Adipocyte (in vitro differentiated cells): ENCODE data around the gene TSSC4.

Experiments
- DNase-seq: peaks from one replicate; pipeline ENCODE4 v3.0.0-alpha.2; 2015; ENCODE audit warnings: low read depth
- H3K27me3 ChIP-seq: replicated peaks from 2 replicates; pipeline ENCODE4 v1.7.0; 2013; ENCODE audit warnings: mild to moderate bottlenecking, low read length, moderate library complexity; ENCODE audit not compliant: control insufficient read depth, insufficient read depth
- H3K36me3 ChIP-seq: 2 replicates; pipeline ENCODE4 v1.7.0; 2013; ENCODE audit warnings: low read length, mild to moderate bottlenecking, moderate library complexity; ENCODE audit not compliant: control insufficient read depth, insufficient read depth, severe bottlenecking
- H3K4me1 ChIP-seq: 2 replicates; pipeline ENCODE4 v1.7.0; 2013; ENCODE audit warnings: mild to moderate bottlenecking, low read length, moderate library complexity; ENCODE audit not compliant: control insufficient read depth, insufficient read depth
- H3K4me3 ChIP-seq: 2 replicates; pipeline ENCODE4 v1.7.0; 2013; ENCODE audit warnings: mild to moderate bottlenecking, low read length, moderate library complexity
- H3K9ac ChIP-seq: 2 replicates; pipeline ENCODE4 v1.7.0; 2013; ENCODE audit warnings: mild to moderate bottlenecking, low read length, moderate library complexity
- H3K9me3 ChIP-seq: 2 replicates; pipeline ENCODE4 v1.7.0; 2013; ENCODE audit warnings: mild to moderate bottlenecking, low read length, moderate library complexity; ENCODE audit not compliant: control insufficient read depth

Gene TSSC4

DNA sequence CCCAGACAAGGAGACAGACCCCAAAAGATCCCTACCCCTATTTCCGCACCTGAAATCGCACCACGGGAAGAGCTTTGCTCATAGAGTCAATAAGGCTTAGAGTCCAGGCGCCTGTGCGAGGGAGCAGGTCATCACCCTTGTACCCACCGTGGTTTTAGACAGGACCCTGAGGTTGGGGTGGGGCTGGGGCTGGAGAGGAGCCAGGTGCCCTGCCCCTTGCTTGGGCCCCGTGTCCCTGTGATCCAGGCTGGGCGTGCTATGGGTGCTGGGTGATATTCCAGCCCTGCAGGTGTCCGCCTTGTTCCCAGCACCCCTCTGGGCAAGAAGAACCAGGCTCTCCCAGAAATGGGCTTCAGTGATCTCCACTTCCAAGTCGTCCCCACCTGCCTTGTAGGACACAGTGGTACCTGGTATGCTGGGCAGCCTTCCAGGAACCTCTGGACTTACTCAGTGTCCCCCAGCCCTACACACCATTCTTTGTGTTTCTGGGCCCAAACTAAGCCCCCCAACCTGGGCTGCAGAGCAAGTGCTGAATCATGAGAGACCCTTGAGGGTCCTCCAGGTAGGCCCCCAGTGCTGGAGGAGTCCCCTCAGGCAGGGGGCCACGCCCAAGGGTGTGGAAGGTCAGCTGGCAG, 18.9 kb upstream of the TSSC4 start:
- Histone ChIP-seq H3K9ac (peak overlapping the region; percentile 82), H3K4me1 (peaks cover 52% of the 10 kb centered on the region), H3K27me3 (no peaks in the 10 kb centered on the region), H3K9me3 (no peaks in the 10 kb centered on the region), H3K36me3 (peaks cover 9% of the 10 kb centered on the region), H3K4me3 (no peak overlapping the region)
- DNase-seq, result no peak

DNA sequence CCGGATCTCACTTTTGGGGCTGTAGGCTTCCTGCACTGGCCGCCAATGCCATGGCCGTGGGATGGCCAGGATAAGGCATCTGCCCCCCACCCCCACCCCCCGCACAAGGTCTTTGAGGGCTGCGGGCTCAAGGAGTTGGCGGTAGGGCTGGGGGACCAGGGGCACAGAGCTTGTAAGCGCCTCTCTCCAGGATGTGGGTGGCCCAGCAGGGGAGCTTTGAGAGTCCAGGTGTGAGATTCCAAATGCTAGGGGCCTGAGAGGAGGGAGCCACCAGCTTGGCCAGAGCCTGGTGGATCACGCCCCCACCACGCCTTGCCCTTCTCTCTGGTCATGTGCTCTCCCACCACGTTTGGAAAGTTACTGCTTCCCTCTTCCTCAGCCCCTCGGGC, 18.4 kb upstream of the TSSC4 start:
- Histone ChIP-seq H3K9ac (peak overlapping the region; percentile 82), H3K9me3 (no peaks in the 10 kb centered on the region), H3K4me1 (peaks cover 57% of the 10 kb centered on the region), H3K36me3 (peaks cover 9% of the 10 kb centered on the region), H3K27me3 (no peaks in the 10 kb centered on the region), H3K4me3 (no peak overlapping the region)
- no peak for DNase-seq

DNA sequence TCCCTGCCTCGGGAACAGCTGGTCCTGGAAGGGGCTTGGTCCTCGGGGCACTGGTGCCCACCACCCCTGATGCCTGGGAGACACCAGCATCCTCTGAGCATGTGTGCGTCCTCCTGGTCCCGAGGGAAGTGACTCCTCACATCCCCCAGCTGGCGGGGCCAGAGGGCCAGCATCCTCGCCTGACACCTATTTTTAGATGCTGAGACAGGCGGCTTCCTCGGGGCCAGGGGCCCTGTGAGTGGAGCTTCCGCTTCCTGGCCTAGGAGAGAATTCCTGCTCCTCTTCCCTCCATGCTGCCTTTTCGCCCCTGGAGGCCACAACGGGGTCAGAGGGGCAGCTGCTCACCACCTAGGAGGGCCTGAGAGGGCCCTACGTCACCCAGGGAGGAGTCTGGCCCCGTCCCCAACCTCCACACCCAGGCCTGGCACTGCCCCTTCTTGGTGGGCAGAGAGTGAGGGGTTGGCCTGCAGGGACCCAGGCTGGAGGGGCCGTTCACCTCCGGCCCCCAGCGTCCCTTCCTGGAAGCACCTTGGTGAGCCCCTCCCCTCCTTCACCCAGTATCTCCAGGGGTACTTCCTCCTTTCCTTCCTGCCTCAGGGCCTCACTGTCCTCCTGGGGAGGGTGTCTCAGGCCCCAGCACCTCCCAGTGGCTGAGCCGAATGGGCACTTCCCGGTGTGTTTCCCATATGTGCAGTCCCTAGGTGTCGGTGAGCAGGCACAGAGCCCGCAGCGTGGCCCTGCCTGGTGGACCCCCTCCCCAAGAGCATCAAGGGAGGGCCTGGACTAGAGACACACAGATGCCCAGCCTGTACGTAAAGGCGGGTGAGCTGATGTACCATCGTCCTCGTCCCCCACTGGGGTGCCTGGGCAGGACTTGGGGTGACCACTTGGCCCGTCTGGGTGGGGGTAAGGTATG, 17.4 kb upstream of the TSSC4 start:
- no peak for DNase-seq

DNA sequence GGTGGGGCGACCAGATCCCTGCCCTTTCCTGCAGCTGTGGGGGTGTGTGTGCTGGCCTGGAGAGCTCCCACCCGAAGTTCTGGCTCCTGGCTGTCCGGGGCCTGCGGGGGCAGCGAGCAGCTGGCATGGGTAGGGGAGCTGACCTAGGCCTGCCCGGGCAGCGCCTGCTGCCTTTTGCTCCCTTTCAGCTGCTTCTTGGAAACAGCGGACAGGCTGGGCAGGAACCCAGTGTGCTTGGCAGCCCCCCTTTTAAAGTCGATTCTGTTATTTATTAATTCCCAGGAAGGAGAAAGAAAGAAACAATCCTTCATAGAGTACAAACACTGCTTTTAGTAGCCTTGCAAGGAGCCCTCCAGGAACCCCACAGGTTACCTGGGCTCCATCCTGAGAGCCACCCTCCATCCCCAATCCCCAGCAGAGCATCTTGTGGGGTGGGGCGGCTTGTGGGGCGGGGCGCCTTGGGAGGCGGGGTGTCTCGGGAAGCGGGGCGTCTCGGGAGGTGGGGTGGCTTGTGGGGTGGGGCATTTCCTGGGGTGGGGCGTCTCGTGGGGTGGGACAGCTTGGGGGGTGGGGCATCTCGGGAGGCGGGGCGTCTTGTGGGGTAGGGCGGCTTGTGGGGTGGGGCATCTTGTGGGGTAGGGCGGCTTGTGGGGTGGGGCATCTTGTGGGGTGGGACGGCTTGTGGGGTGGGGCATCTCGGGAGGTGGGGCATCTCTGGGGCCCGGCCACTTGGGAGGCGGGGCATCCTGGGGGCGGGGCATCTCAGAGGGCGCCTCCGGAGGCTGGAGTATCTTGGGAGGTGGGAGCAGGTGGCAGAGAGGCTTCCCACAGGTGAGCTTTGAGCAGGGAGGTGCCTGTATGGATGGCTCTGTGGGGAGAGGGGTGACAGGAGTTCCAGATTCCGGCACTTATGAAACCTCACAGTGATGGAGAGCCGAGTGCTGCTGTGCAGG, 16.4 kb upstream of the TSSC4 start:
- Histone ChIP-seq H3K4me1 (peaks cover 74% of the 10 kb centered on the region), H3K27me3 (no peaks in the 10 kb centered on the region), H3K4me3 (no peak overlapping the region), H3K9ac (peak overlapping the region; percentile 69), H3K36me3 (peaks cover 9% of the 10 kb centered on the region), H3K9me3 (no peaks in the 10 kb centered on the region)
- peak; percentile 16 for DNase-seq

More for the DNA sequence above, 17.4 kb upstream of the TSSC4 start:
- H3K9me3 ChIP-seq, result no peaks in the 10 kb centered on the region
- peak overlapping the region; percentile 69 for H3K9ac ChIP-seq
- H3K27me3 ChIP-seq, result no peaks in the 10 kb centered on the region
- no peak overlapping the region for H3K4me3 ChIP-seq
- H3K4me1 ChIP-seq, result peaks cover 64% of the 10 kb centered on the region
- H3K36me3 ChIP-seq, result peaks cover 9% of the 10 kb centered on the region

DNA sequence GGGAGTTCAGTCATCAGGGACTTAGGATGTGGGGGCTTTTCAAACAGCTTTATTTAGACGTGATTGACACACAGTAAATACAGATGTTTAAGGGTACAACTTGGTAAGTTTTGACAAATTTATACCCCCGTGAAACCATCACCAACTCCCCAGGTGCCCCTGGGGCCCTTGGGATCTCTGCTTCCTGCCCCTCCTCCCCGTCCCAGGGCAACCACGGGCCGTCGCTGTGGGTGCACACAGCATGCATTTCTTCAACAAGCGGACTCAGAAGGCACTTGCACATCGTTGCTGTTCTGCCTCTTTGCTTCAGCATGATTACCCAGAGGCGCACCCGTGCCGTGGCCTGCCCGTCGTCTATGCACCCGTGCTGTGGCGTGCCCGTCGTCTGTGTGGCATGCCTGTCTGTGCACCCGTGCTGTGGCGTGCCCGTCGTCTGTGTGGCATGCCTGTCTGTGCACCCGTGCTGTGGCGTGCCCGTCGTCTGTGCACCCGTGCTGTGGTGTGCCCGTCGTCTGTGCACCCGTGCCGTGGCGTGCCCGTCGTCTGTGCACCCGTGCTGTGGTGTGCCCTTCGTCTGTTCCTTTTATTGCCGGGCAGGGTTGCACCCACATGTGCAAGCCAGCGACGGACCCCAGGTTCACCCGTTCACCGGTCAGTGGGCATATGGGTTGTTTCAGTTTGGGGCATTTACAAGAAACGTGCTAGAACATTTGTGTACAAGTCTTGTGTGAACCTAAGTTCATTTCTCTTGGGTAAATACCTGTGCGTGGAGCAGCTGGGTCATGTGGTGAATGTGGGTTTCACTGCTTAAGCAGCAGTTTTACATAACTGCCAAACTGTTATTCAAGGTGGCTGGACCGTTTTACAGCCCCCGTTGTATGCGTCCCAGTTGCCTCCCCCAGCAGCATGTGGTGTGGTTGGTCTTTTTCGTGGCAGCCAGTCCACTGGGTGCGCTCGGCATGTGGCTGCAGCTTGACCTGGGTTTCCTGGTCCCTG, 15.1 kb upstream of the TSSC4 start:
- peaks cover 14% of the 10 kb centered on the region for H3K36me3 ChIP-seq
- no peak overlapping the region for H3K9ac ChIP-seq
- no peak for DNase-seq
- H3K9me3 ChIP-seq, result no peaks in the 10 kb centered on the region
- H3K4me1 ChIP-seq, result peaks cover 73% of the 10 kb centered on the region
- H3K27me3 ChIP-seq, result no peaks in the 10 kb centered on the region
- no peak overlapping the region for H3K4me3 ChIP-seq

DNA sequence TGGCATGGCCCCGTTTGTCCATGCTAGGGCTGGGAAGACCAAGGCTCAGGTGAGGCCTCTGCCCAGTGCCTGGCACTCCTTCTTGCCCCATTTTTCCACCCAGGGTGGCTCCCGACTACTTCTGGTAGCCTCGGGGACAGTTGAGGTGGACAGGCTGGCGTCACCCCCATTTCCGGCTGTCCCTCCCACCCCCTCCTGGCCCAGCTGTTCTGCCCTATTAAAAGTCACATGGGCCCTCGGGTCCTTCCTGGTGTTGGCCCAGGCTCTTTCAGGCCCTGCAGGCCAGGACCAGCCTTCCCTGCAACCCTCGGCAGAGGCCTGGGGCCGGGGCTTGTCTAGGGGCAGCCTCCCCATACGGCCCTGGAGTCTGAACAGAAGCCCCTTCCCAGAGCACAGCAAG, 14.0 kb upstream of the TSSC4 start:
- Histone ChIP-seq H3K9ac (peak overlapping the region; percentile 61), H3K4me1 (peaks cover 63% of the 10 kb centered on the region), H3K9me3 (no peaks in the 10 kb centered on the region), H3K36me3 (peaks cover 14% of the 10 kb centered on the region), H3K4me3 (no peak overlapping the region), H3K27me3 (no peaks in the 10 kb centered on the region)
- no peak for DNase-seq

DNA sequence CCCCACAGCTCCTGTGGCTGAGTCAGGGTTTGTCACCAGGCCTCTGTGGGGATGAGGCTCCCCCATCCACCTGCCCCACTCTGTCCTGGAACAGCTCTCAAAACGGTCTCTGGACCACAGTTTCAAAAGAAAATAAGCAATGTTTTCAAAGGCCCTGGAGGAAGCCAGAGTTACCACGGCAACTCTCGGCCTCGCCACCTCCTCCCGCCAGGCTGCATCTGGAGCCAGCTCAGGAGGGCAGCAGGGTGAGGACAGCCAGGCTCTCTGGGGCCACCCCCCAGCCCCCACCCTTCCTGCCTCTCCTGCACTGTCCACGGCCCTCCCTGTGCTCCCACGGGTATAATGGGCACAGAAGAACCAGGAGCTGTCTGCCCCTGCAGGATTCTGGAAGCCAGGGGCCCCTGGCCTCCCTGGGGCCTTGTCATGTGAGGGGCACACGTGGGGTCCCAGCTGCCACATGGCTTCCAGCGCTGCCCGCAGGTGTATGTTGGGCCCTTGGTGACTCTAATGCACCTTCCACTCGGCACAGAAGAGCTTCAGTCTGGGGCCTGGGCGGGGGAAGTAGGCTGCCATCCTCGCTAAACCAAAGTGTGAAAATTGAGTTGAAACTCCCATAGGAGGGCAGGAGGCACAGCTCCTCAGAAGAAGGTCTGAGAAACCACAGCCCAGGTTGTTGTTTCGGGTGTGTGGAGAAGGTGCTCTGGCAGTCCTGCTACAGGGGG, 13.1 kb upstream of the TSSC4 start:
- H3K9ac ChIP-seq, result peak overlapping the region; percentile 61
- no peaks in the 10 kb centered on the region for H3K9me3 ChIP-seq
- no peaks in the 10 kb centered on the region for H3K27me3 ChIP-seq
- H3K36me3 ChIP-seq, result peaks cover 19% of the 10 kb centered on the region
- no peak overlapping the region for H3K4me3 ChIP-seq
- H3K4me1 ChIP-seq, result peaks cover 54% of the 10 kb centered on the region
- DNase-seq, result peak; percentile 35

DNA sequence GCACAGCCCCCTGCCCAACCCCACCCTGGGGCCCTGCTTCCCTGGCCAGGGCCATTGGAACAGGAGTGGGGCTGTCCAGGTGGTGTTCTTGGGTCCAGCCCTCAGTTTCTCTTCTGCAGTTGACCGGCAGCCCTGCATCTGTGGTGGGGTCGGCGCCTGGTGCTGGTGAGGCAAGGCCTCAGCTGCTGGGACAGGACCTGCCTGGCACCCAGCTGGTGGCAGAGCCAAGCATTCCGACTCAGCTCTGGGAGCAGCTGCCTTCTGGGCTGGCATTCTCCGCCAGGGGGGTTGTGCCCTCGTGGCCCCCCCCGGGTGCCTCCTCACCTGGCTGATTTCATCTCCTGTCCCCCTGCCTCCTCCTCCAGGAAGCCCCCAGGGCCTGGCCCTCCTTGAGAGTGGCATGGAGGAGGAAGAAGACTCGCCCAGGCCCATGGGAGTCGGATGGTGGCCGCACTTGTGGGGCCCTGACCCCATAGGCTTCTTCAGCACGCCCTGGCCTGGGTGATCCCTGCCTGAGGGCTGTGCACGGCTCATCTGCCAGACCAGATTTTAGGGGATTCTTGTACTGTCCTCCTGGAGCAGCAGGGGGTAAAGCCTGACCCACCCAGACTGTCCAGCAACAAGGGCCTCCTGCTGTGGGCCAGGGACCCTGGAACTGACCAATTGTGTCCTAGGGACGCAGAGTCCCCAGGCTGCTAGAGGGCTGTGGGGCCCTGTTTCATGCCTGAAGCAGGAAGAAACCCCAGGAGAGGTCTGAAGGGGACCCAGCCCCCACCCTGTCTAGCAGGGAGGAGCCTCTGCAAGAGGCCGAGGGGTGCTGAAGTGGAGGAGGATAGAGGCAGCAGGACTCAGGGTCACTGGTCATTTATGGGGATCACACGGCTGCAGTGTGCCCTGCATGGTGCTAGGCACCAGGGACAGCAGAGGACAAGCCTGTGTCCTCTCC, 11.8 kb upstream of the TSSC4 start:
- no peaks in the 10 kb centered on the region for H3K9me3 ChIP-seq
- peak overlapping the region; percentile 41 for H3K9ac ChIP-seq
- peaks cover 42% of the 10 kb centered on the region for H3K4me1 ChIP-seq
- no peaks in the 10 kb centered on the region for H3K27me3 ChIP-seq
- no peak for DNase-seq
- peaks cover 22% of the 10 kb centered on the region for H3K36me3 ChIP-seq
- no peak overlapping the region for H3K4me3 ChIP-seq

DNA sequence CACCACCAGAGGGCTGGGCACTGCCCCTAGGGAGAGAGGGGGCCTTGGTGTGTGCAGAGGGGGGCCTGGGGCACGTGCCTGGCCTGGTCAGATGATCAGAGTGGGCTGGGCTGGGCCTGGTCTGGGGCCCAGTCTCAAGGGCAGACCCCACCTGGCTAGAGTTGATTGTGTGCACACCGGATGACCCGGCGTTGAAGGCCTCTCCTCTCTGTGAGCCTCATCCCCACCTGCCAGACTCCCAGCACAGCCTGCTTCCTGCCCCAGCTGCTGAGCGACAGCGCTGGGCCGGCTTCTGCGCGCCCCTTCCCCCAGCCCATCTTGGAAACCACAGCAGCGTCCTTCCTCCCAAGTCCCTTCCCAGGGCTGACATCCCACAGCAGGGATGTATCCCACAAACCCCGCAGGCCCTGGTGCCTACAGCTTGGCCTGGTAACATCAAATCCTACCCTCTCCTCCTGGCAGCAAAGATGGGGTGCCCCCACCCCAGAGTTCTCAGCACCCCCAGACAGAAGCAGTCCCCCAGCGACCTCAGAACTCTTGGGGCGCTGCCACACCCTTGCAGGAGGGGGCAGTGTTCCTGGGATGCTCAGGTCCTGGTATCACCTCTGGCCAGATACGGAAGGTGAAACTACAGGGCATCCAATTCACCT, 11.0 kb upstream of the TSSC4 start:
- no peak overlapping the region for H3K4me3 ChIP-seq
- peak overlapping the region; percentile 41 for H3K9ac ChIP-seq
- H3K9me3 ChIP-seq, result no peaks in the 10 kb centered on the region
- peaks cover 39% of the 10 kb centered on the region for H3K4me1 ChIP-seq
- no peak for DNase-seq
- H3K27me3 ChIP-seq, result no peaks in the 10 kb centered on the region
- H3K36me3 ChIP-seq, result peaks cover 28% of the 10 kb centered on the region
